GM18870 (cell line): Measurements from ENCODE around the gene KRTAP10-4.

ENCODE experiments used
- ATAC-seq: cut with Tn5 transposase; IDR thresholded peaks from one replicate; pipeline ENCODE4 v1.9.1; 2021; ENCODE audit warnings: moderate library complexity; ENCODE audit not compliant: unreplicated experiment

The KRTAP10-4 gene

DNA sequence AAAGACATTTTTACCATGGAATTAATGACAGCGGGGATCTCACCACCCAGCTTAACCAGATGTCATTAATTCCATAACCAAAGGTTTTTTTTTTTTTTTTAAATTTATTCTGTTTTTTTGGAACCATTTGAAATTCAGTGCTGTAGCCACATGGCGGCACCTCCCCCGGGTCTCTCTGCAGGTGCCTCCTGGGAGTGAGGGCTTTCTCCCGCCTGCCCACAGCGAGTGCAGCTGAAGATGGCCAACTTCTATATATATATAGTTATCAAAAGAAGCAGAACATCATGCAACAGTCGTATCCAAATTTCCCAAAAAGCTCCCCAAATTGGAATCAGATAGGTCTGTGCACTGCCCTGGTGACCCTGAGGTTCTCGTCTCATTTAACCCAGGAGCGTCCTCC lies 41.9 kb downstream of the KRTAP10-4 start:
- ATAC-seq, result no peak

DNA sequence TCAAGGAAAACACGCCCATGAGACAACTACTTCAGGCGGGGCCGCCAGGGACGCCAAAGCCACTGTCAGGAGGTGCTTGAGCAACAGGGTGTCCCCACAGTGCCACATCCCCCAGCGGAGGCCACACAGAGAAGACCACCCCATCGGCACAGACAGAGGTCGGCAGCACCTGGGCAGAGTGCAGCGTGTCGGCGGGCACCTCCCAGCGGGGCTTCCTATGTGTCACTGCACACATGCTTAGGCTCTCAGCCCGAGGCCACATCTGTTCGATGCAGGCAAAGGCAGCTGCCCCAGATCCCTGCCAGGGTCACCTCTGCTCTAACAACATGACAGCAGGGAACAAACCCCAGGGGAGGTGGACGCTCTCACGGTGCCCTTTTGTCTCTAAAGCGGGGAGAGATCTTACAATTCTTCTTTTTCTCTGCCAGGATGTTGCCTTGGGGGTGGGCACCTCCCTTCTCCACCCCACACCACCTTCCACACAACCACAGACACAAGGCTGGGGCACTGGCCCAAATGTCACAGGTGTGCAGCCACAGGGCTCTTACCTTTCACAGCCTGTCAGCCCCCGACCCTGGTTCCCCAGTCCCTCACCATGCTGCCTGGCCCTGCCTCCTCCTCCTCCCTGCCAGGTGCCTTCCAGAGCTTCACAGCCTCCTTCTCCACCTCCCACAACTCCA lies 42.5 kb downstream of the KRTAP10-4 start:
- ATAC-seq, result no peak

DNA sequence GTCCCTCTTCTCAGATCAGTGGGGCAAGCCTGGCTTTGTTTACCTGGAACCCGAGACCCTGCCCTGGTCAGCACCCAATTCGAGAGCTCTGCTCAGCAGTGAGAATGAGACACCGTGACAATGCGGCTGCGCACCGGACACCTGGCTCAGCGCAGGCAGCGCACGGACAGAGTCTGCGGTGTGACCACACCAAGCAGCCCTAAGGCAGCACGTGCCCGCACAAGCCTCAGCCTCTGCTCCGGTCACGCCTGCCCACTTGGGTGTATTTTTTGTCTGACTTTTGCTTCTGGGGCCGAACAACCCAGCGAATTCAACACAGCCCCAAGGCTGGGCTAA lies 43.0 kb downstream of the KRTAP10-4 start:
- no peak for ATAC-seq

DNA sequence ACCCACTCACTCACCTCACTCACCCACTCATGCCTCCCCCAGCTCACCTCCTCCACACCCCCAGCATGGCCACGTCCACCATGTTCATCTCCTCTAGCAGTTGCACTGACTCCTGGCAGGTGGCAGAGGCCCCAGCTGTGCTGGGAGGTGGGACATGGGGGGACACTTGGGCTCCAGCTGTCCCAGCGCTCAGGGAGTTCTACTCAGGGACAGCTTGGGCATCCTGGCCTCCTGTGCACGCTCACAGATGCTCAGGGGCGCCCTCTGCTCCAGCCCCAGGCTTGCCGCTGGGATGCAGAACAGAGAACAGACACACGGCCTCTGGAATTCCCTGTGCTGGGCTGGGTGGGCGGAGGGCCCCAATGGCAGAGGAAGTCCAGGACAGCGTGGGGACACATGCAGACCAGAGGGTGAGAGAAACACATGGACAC lies 43.6 kb downstream of the KRTAP10-4 start:
- ATAC-seq, result no peak

DNA sequence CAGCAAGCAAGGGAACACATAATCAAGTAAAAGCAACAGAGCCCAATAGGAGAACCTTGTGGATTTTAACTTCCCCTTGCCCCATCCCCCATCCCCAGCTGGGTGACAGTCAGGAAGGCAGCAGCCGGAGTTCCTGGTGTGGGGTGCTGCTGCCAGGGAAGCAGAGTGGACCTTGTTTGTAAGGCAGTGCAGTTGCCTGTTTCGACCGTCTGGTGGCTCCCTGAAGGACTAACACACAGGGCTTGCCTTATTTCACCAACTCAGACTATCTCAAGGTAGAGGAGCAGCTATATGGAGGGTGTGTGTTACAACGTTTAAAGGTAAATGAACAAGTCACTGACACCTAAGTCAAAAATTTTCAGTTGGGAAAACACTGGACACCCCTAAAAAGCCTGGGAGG lies 45.0 kb downstream of the KRTAP10-4 start:
- ATAC-seq, result no peak

DNA sequence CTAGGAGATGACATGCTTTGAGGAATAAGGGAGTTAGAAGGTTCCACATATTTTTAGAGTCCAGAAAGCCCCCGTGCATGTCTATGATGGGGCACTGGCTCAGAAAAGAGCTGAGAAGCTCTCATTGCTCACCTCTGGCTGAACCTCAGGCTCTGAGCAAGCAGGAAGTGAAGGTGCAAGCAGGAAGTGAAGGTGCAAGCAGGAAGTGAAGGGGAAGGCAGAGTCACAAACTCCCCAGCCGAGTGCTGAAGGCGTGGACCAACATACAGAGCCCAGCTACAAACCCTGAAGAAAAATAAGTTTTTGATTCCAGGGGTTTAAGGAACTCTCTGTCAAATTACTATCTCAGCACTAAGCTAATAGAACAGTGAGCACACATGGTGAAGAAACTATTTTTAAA lies 45.4 kb downstream of the KRTAP10-4 start:
- no peak for ATAC-seq

DNA sequence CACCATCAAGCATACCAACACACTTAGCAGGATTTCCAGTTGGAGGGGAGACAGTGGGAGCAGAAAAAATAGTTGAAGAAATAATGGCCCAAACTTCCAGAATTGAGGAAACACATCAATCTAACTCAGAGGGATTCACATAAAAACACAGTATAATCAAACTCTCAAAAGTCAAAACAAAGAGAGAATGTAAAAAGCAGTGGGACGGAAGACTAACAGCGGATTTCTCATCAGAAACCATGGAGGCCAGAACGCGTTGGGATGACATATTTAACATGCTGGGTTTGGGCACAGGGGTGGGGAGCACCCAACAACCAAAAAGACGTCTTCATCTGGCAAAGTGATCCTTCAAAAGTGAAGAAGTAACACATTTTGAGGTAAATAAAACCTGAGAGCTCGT lies 46.4 kb downstream of the KRTAP10-4 start:
- ATAC-seq, result no peak

DNA sequence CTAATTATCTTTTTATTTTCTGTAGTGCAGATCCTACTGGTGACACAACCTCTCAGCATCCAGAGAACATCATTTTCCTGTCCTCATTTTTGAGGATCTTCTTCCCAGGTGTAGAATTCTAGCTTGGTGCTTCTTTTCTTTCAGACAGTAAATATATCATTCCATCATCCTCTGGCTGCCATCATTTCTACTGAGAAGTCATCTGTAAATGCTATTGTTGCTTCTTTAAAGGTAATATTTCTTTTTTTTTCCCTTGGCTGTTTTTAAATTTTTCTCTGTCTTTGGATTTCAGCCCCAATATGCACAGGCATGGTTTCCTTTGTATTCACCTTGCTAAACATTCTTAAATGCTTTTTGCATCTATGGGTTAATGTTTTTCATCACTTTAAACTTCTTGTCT lies 50.0 kb downstream of the KRTAP10-4 start:
- no peak for ATAC-seq
